GM21723 (cell line): ENCODE data around the gene LENG9.

Experiments used
- ATAC-seq: cut with Tn5 transposase; IDR thresholded peaks from one replicate; pipeline ENCODE4 v1.9.1; 2021; ENCODE audit warnings: mild to moderate bottlenecking, moderate library complexity; ENCODE audit not compliant: unreplicated experiment

LENG9 gene

GRCh38 chr19:54424660-54425381 is 38.8 kb downstream of the LENG9 start:
- ATAC-seq: no peak

- no peak for ATAC-seq
Measured at GRCh38 chr19:54424201-54424600, 39.4 kb downstream of the LENG9 start.

- ATAC-seq: no peak
Measured at GRCh38 chr19:54422136-54422535, 41.4 kb downstream of the LENG9 start.

- no peak for ATAC-seq
Measured at GRCh38 chr19:54421521-54421920, 42.1 kb downstream of the LENG9 start.

- no peak for ATAC-seq
Measured at GRCh38 chr19:54421169-54421516, 42.4 kb downstream of the LENG9 start.

GRCh38 chr19:54420383-54421168 is 43.0 kb downstream of the LENG9 start:
- no peak for ATAC-seq

- ATAC-seq: no peak
Measured at GRCh38 chr19:54420068-54420382, 43.6 kb downstream of the LENG9 start.

GRCh38 chr19:54418930-54419800 is 44.4 kb downstream of the LENG9 start:
- ATAC-seq: no peak

- ATAC-seq: no peak
Measured at GRCh38 chr19:54418030-54418929, 45.3 kb downstream of the LENG9 start.

GRCh38 chr19:54416695-54417491 is 46.7 kb downstream of the LENG9 start:
- ATAC-seq: no peak

GRCh38 chr19:54415901-54416673 is 47.5 kb downstream of the LENG9 start:
- no peak for ATAC-seq

GRCh38 chr19:54415208-54415900 is 48.2 kb downstream of the LENG9 start, which contains the start of gene TTYH1:
TSS of gene TTYH1 (plus strand) at chr19:54415464. CDS start at chr19:54415553, 89 bp downstream.
- no peak for ATAC-seq

- ATAC-seq: no peak
Measured at GRCh38 chr19:54414156-54414555, 49.4 kb downstream of the LENG9 start.

- ATAC-seq: no peak
Measured at GRCh38 chr19:54412877-54413276, 50.7 kb downstream of the LENG9 start.
